Lung (tissue), 12 donors: ENCODE measurements around the gene ACTA2. TPM values are rescaled to one million over a fixed set of nuclear protein-coding genes. Genes with fewer than 3 reads are reported as not detected.

ENCODE experiments used
- ATAC-seq: fragments of 200-7000 bp; cut with Tn5 transposase; one replicate; pipeline ENCODE4 v1.9.1; 2020; ENCODE audit warnings: moderate number of reproducible peaks; ENCODE audit not compliant: insufficient read depth, low FRiP score
- DNase-seq, 3 donors: peaks; one replicate each; pipeline ENCODE4 v3.0.0-alpha.2; 2013 to 2017
- H3K27ac ChIP-seq, 2 donors: one replicate each; pipeline ENCODE4 v1.5.1; 2013; ENCODE audit warnings: mild to moderate bottlenecking in 2 of 2, moderate library complexity in 2 of 2, control low read depth in 1 of 2, inconsistent platforms in 1 of 2, low read depth in 1 of 2, low read length in 1 of 2
- H3K27me3 ChIP-seq, 3 donors: one replicate each; pipeline ENCODE4 v1.5.1; 2013; ENCODE audit warnings: low read length in 2 of 3; ENCODE audit not compliant: control insufficient read depth in 3 of 3, insufficient read depth in 3 of 3
- H3K36me3 ChIP-seq, 4 donors: one replicate each; pipeline ENCODE4 v1.5.1; 2013; ENCODE audit warnings: low read length in 4 of 4, mild to moderate bottlenecking in 1 of 4, moderate library complexity in 1 of 4; ENCODE audit not compliant: control insufficient read depth in 4 of 4, insufficient read depth in 4 of 4
- H3K4me1 ChIP-seq, 5 donors: one replicate each; pipeline ENCODE4 v1.5.1; 2013; ENCODE audit warnings: low read length in 5 of 5, mild to moderate bottlenecking in 2 of 5, moderate library complexity in 1 of 5; ENCODE audit not compliant: control insufficient read depth in 5 of 5, insufficient read depth in 5 of 5
- H3K4me3 ChIP-seq: one replicate; pipeline ENCODE4 v1.5.1; 2013; ENCODE audit warnings: mild to moderate bottlenecking, control low read depth, moderate library complexity
- H3K9ac ChIP-seq, 2 donors: one replicate each; pipeline ENCODE4 v1.5.1; 2013; ENCODE audit warnings: low read length in 2 of 2, control low read depth in 1 of 2; ENCODE audit not compliant: insufficient read depth in 1 of 2
- H3K9me3 ChIP-seq, 4 donors: one replicate each; pipeline ENCODE4 v1.5.1; 2013; ENCODE audit warnings: low read length in 3 of 4, mild to moderate bottlenecking in 1 of 4, moderate library complexity in 1 of 4; ENCODE audit not compliant: control insufficient read depth in 4 of 4, insufficient read depth in 3 of 4
- WGBS, 2 donors: extraction: QIAGEN DNeasy Blood & Tissue Kit; methylation state at CpG; one replicate each; pipeline ENCODE4 v1.1.7; 2013; 5-methylcytosine and 5-hydroxymethylcytosine counted together
- polyA plus RNA-seq, 2 donors: library from polyadenylated mRNA; stranded (reverse); fragments of 200-250 nt; gene quantifications; one replicate each; pipeline ENCODE4 v1.2.1, GENCODE V29; 2013
- total RNA-seq, 2 donors: library from RNA; depleted of rRNA in 1 of 2; stranded (reverse); fragments of >200 nt in 1 of 2; gene quantifications; one replicate each; pipeline ENCODE4 v1.2.1, GENCODE V29; 2014 to 2021
- TF ChIP-seq, protein P1 (sequence below): IDR thresholded peaks from 2 replicates; pipeline ENCODE4 v1.5.1; 2012; ENCODE audit warnings: mild to moderate bottlenecking; ENCODE audit errors: control extremely low read depth, extremely low read depth
- donor health status: control.
- donor health status: control.
- donor health status: Bipolar disorder and iron deficiency.
- donor health status: healthy.
- donor health status: DM: yes; HTN: yes; CAD: no.

Gene ACTA2
- total and polyA plus RNA-seq, 4 donors: 186 to 485 (median 249) TPM

DNA sequence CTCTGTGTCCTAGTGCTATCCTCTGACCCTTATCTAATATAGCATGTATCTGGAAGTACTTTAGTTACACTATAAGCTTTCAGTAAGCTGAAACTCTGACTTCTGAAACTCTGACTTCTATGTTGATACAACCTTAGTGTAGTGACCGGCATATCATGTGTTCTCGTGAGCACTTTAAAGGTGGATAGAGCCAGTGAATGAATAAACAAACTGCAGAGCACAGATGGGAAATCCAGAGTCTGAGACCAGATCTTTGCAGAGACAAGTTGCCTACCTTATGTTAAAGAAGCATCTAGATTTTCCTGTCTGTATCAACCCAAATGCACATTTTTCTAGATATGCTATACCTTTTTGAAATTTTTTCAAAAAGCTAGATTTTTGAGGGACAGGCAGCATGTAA lies 3.5 kb downstream of the ACTA2 start:
- H3K27me3 ChIP-seq: no peaks in the 10 kb centered on the region
- H3K36me3 ChIP-seq: peaks cover 0 to 4% (median 0%) of the 10 kb centered on the region in 4 donors
- H3K9ac ChIP-seq: no peak overlapping the region
- WGBS, 2 donors: 80 to 96% methylated on average over 2 of the region's 2 CpGs
- TF ChIP-seq, protein P1, sequence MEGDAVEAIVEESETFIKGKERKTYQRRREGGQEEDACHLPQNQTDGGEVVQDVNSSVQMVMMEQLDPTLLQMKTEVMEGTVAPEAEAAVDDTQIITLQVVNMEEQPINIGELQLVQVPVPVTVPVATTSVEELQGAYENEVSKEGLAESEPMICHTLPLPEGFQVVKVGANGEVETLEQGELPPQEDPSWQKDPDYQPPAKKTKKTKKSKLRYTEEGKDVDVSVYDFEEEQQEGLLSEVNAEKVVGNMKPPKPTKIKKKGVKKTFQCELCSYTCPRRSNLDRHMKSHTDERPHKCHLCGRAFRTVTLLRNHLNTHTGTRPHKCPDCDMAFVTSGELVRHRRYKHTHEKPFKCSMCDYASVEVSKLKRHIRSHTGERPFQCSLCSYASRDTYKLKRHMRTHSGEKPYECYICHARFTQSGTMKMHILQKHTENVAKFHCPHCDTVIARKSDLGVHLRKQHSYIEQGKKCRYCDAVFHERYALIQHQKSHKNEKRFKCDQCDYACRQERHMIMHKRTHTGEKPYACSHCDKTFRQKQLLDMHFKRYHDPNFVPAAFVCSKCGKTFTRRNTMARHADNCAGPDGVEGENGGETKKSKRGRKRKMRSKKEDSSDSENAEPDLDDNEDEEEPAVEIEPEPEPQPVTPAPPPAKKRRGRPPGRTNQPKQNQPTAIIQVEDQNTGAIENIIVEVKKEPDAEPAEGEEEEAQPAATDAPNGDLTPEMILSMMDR: no peak
- ATAC-seq: no peak
- peaks cover 0 to 45% (median 14%) of the 10 kb centered on the region in 5 donors for H3K4me1 ChIP-seq
- DNase-seq: no peak
- no peak overlapping the region for H3K4me3 ChIP-seq
- no peaks in the 10 kb centered on the region for H3K9me3 ChIP-seq
- no peak overlapping the region for H3K27ac ChIP-seq

DNA sequence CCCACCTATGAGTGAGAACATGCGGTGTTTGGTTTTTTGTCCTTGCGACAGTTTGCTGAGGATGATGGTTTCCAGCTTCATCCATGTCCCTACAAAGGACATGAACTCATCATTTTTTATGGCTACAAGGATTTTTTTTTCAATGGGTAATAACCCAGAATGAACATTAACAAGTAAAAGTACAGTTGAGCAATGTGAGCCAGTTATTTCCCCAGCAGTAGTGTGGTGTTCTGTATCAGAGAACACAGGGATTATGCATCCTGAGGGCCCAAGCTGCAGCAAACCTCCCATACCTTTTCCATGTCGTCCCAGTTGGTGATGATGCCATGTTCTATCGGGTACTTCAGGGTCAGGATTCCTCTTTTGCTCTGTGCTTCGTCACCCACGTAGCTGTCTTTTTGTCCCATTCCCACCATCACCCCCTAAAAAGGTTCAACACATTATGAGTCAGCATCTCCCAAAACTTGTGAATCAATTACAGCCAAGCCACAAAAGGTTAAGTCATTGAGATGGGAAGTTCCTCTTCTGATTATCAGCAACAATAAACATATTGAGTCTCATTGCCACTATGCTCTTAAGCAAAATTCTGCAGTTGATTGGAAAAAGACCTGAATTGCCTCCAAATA lies 5.5 kb downstream of the ACTA2 start:
- TF ChIP-seq, protein P1: no peak
- DNase-seq: no peak
- no peak overlapping the region for H3K9ac ChIP-seq
- H3K27ac ChIP-seq: no peak overlapping the region
- H3K36me3 ChIP-seq: peaks cover 0 to 12% (median 3%) of the 10 kb centered on the region in 4 donors
- no peaks in the 10 kb centered on the region for H3K9me3 ChIP-seq
- peaks cover 0 to 27% (median 11%) of the 10 kb centered on the region in 5 donors for H3K4me1 ChIP-seq
- H3K4me3 ChIP-seq: no peak overlapping the region
- 87 to 95% methylated on average over 5 of the region's 6 CpGs for WGBS, 2 donors
- ATAC-seq: no peak
- no peaks in the 10 kb centered on the region for H3K27me3 ChIP-seq

DNA sequence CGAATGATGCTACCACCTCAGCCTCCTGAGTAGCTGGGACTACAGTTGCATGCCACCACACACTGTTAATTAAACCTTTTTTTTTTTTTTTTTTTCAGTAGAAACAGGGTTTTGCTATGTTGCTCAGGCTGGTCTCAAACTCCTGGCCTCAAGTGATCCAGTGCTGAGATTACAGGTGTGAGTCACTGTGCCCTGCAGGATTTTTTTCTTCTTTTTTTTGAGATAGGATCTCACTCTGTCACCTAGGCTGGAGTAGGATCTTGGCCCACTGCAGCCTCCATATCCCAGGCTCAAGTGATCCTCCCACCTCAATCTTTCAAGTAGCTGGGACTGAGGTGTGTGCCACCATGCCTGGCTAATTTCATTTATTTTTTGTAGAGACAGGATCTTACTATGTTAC lies 6.4 kb downstream of the ACTA2 start:
- DNase-seq: no peak
- peaks cover 0 to 17% (median 5%) of the 10 kb centered on the region in 4 donors for H3K36me3 ChIP-seq
- H3K4me3 ChIP-seq: no peak overlapping the region
- no peak overlapping the region for H3K9ac ChIP-seq
- 84 to 92% methylated on average over 1 of the region's 1 CpG for WGBS, 2 donors
- H3K27ac ChIP-seq: no peak overlapping the region
- TF ChIP-seq, protein P1: no peak
- no peak for ATAC-seq
- no peaks in the 10 kb centered on the region for H3K27me3 ChIP-seq
- H3K4me1 ChIP-seq: peaks cover 0 to 20% (median 8%) of the 10 kb centered on the region in 5 donors
- no peaks in the 10 kb centered on the region for H3K9me3 ChIP-seq

DNA sequence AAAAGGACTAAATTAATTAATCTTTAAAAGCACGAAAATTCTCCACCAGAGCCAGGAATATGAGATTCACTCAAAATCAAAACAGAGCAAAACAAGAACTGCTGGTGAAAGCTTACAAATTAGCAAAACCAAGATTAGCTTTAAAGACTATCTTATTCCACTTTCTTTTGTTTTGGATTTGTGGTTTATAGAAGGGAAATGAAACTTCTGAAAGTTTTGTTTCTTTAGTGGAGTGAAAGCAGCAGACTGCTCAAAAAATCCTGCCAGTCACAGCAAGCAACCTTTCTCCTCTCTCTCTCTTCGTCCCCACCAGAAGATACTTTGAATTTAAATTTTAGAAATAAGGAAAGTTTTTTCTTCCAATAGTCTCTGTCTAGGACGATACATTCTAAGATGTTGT lies 7.8 kb downstream of the ACTA2 start:
- Histone ChIP-seq H3K4me3 (no peak overlapping the region), H3K9ac (no peak overlapping the region), H3K4me1 (peaks cover 0 to 6% (median under 1%) of the 10 kb centered on the region in 5 donors), H3K9me3 (no peaks in the 10 kb centered on the region), H3K27me3 (no peaks in the 10 kb centered on the region), H3K27ac (no peak overlapping the region), H3K36me3 (peaks cover 0 to 22% (median 10%) of the 10 kb centered on the region in 4 donors)
- DNase-seq (no peak), ATAC-seq (no peak)
- 67 to 72% methylated on average over 3 of the region's 3 CpGs for WGBS, 2 donors
- TF ChIP-seq, protein P1: no peak
